IMR-90 (cell line): ENCODE results near the gene QSER1. TPM values are rescaled to one million over a fixed set of nuclear protein-coding genes. Genes with fewer than 3 reads are reported as not detected.

ENCODE experiments used
- ATAC-seq: fragments of 200-7000 bp; cut with Tn5 transposase; 2 replicates; pipeline ENCODE4 v1.9.1; 2020; ENCODE audit warnings: low read depth, mild to moderate bottlenecking, moderate library complexity
- BruUV-seq: library from RNA; stranded (reverse); fragments of 400-500 nt; replicated peaks from 2 replicates; lab custom pipeline; 2021; lab: Mats Ljungman, UMichigan
- CTCF ChIA-PET: fragments of 300-600 bp; formaldehyde crosslinking; extraction: SDS; loops from one replicate; lab custom pipeline; 2021; ENCODE audit warnings: antibody characterized with exemption; lab: Yijun Ruan, JAX
- POLR2A ChIA-PET: fragments of 300-600 bp; sonication (Branson Sonifier 250); formaldehyde crosslinking; loops from one replicate; lab custom pipeline; 2022; ENCODE audit warnings: antibody characterized with exemption; ENCODE audit not compliant: unreplicated experiment; lab: Charles Lee
- DNase-seq: peaks from one replicate; pipeline ENCODE4 v3.0.0; 2013
- H2AFZ ChIP-seq: replicated peaks from 2 replicates; pipeline ENCODE3; 2013; ENCODE audit warnings: low read length, mild to moderate bottlenecking; ENCODE audit not compliant: poor library complexity
- H2AK5ac ChIP-seq: 2 replicates; pipeline ENCODE4 v1.6.1; 2013; ENCODE audit warnings: low read depth, low read length, inconsistent platforms
- H2AK9ac ChIP-seq: replicated peaks from 2 replicates; pipeline ENCODE3; 2013; ENCODE audit warnings: mild to moderate bottlenecking, low read depth, low read length, moderate library complexity; ENCODE audit not compliant: poor library complexity
- H2BK120ac ChIP-seq: 2 replicates; pipeline ENCODE4 v1.6.1; 2013; ENCODE audit warnings: low read depth, low read length, inconsistent platforms
- H2BK15ac ChIP-seq: 3 replicates; pipeline ENCODE4 v1.6.1; 2013; ENCODE audit warnings: low read depth, low read length, inconsistent platforms
- H2BK20ac ChIP-seq: 2 replicates; pipeline ENCODE4 v1.6.1; 2013; ENCODE audit warnings: low read depth, mild to moderate bottlenecking, inconsistent platforms, low read length, moderate library complexity
- H2BK5ac ChIP-seq: 2 replicates; pipeline ENCODE4 v1.6.1; 2013; ENCODE audit warnings: mild to moderate bottlenecking, low read depth, low read length, inconsistent platforms; ENCODE audit not compliant: poor library complexity, severe bottlenecking
- H3K14ac ChIP-seq: replicated peaks from 2 replicates; pipeline ENCODE4 v1.6.1; 2013; ENCODE audit warnings: low read depth, low read length, inconsistent platforms
- H3K18ac ChIP-seq: 2 replicates; pipeline ENCODE4 v1.6.1; 2013; ENCODE audit warnings: low read depth, low read length, control low read depth
- H3K23ac ChIP-seq: 2 replicates; pipeline ENCODE4 v1.6.1; 2013; ENCODE audit warnings: low read depth, low read length, inconsistent platforms
- H3K27ac ChIP-seq: 2 replicates; pipeline ENCODE4 v1.5.1; 2013; ENCODE audit warnings: mild to moderate bottlenecking, control low read depth, low read length; ENCODE audit not compliant: insufficient read depth
- H3K27me3 ChIP-seq: 2 replicates; pipeline ENCODE4 v1.6.1; 2013; ENCODE audit warnings: low read length; ENCODE audit not compliant: control insufficient read depth, insufficient read depth
- H3K36me3 ChIP-seq: 2 replicates; pipeline ENCODE4 v1.6.1; 2013; ENCODE audit warnings: low read length, mixed read lengths; ENCODE audit not compliant: control insufficient read depth, insufficient read depth
- H3K4ac ChIP-seq: 2 replicates; pipeline ENCODE4 v1.6.1; 2013; ENCODE audit warnings: low read depth, low read length, inconsistent platforms
- H3K4me1 ChIP-seq: 2 replicates; pipeline ENCODE4 v1.6.1; 2013; ENCODE audit warnings: low read length, mixed read lengths; ENCODE audit not compliant: control insufficient read depth, insufficient read depth
- H3K4me2 ChIP-seq: 2 replicates; pipeline ENCODE4 v1.6.1; 2013; ENCODE audit warnings: low read depth, mild to moderate bottlenecking, control low read depth, low read length, moderate library complexity
- H3K4me3 ChIP-seq: 2 replicates; pipeline ENCODE4 v1.5.1; 2013; ENCODE audit warnings: low read depth, mild to moderate bottlenecking, control low read depth, low read length, moderate library complexity; ENCODE audit not compliant: insufficient read depth
- H3K56ac ChIP-seq: 2 replicates; pipeline ENCODE4 v1.6.1; 2013; ENCODE audit warnings: low read length, inconsistent platforms; ENCODE audit not compliant: insufficient read depth; ENCODE audit errors: extremely low read depth
- H3K79me1 ChIP-seq, 2 experiments: 2 replicates each; pipeline ENCODE4 v1.6.1; 2013; ENCODE audit warnings: low read length in 2 of 2, inconsistent platforms in 1 of 2, low read depth in 1 of 2
- H3K9ac ChIP-seq: 2 replicates; pipeline ENCODE4 v1.6.1; 2013; ENCODE audit warnings: low read depth, low read length, control low read depth
- H3K9me1 ChIP-seq: 2 replicates; pipeline ENCODE4 v1.6.1; 2013; ENCODE audit warnings: low read length, inconsistent platforms; ENCODE audit not compliant: insufficient read depth
- H3K9me3 ChIP-seq: 2 replicates; pipeline ENCODE4 v1.6.1; 2013; ENCODE audit warnings: low read length; ENCODE audit not compliant: control insufficient read depth, insufficient read depth
- H4K20me1 ChIP-seq: 2 replicates; pipeline ENCODE4 v1.6.1; 2013; ENCODE audit warnings: low read length, inconsistent platforms; ENCODE audit not compliant: insufficient read depth
- H4K5ac ChIP-seq: 2 replicates; pipeline ENCODE4 v1.6.1; 2013; ENCODE audit warnings: mild to moderate bottlenecking, low read depth, low read length, control low read depth
- H4K8ac ChIP-seq, 2 experiments: 2 replicates each; pipeline ENCODE4 v1.6.1; 2013; ENCODE audit warnings: low read depth in 2 of 2, low read length in 2 of 2, control low read depth in 1 of 2, inconsistent platforms in 1 of 2
- H4K91ac ChIP-seq: 2 replicates; pipeline ENCODE4 v1.6.1; 2013; ENCODE audit warnings: low read depth, low read length, inconsistent platforms; ENCODE audit not compliant: insufficient read depth
- BHLHE40 ChIP-seq: fragments of 150-350 bp; IDR thresholded peaks from 2 replicates; pipeline ENCODE4 v1.6.1; 2016; ENCODE audit warnings: mild to moderate bottlenecking, low read depth, low read length
- CEBPB ChIP-seq: IDR thresholded peaks from 2 replicates; pipeline ENCODE4 v1.6.1; 2012; ENCODE audit warnings: low read depth, low read length, improper control_type of control experiment
- CHD1 ChIP-seq: IDR thresholded peaks from 2 replicates; pipeline ENCODE4 v1.6.1; 2012; ENCODE audit warnings: low read depth, low read length, improper control_type of control experiment
- ELK1 ChIP-seq: fragments of 150-350 bp; IDR thresholded peaks from 2 replicates; pipeline ENCODE4 v1.6.1; 2016; ENCODE audit warnings: low read depth, mild to moderate bottlenecking, low read length, moderate library complexity, borderline replicate concordance
- FOS ChIP-seq: fragments of 150-350 bp; IDR thresholded peaks from 2 replicates; pipeline ENCODE4 v1.6.1; 2016; ENCODE audit warnings: low read depth, low read length
- MAFK ChIP-seq: IDR thresholded peaks from 2 replicates; pipeline ENCODE4 v1.6.1; 2012; ENCODE audit warnings: low read depth, low read length, improper control_type of control experiment
- MXI1 ChIP-seq: IDR thresholded peaks from 2 replicates; pipeline ENCODE4 v1.6.1; 2012; ENCODE audit warnings: low read depth, mild to moderate bottlenecking, low read length, moderate library complexity, borderline replicate concordance
- POLR2A ChIP-seq: IDR thresholded peaks from 2 replicates; pipeline ENCODE4 v1.6.1; 2012; ENCODE audit warnings: mild to moderate bottlenecking, low read depth, low read length
- RAD21 ChIP-seq: IDR thresholded peaks from 2 replicates; pipeline ENCODE4 v1.6.1; 2012; ENCODE audit warnings: low read length, improper control_type of control experiment
- RFX5 ChIP-seq: IDR thresholded peaks from 2 replicates; pipeline ENCODE4 v1.8.0; 2012; ENCODE audit warnings: low read depth, mild to moderate bottlenecking, low read length, moderate library complexity
- WGBS, 2 experiments: methylation state at CpG; one replicate each; pipeline versions ENCODE4 v1.1.5 to v1.1.7; 2013; ENCODE audit warnings: missing lambda C conversion rate in 2 of 2; ENCODE audit not compliant: insufficient read length in 1 of 2; ENCODE audit errors: extremely low coverage in 2 of 2; 5-methylcytosine and 5-hydroxymethylcytosine counted together
- dilution Hi-C: fragments of 300-500 bp; cut with HindIII; formaldehyde crosslinking; loops from one replicate; pipeline ENCODE4 v1.14.3; 2018; ENCODE audit warnings: low sequenced_read_pairs; ENCODE audit not compliant: unreplicated experiment
- in situ Hi-C: fragments of 300-500 bp; cut with MboI; formaldehyde crosslinking; loops from 3 replicates; pipeline ENCODE4 v1.14.3; 2019; ENCODE audit warnings: low sequenced_read_pairs, inconsistent platforms, mixed read lengths
- intact Hi-C: fragments of 100-400 bp; cut with micrococcal nuclease; formaldehyde crosslinking; loops from 2 replicates; pipeline ENCODE4 v1.10.0; 2022
- polyA plus RNA-seq, 3 experiments: library from polyadenylated mRNA; depleted of rRNA; stranded (reverse); fragments of >200 nt; gene quantifications; 2 replicates each; pipeline ENCODE4 v1.2.3, GENCODE V29; 2012; ENCODE audit warnings: low replicate concordance in 1 of 3
- total RNA-seq: library from RNA; depleted of rRNA; stranded (reverse); fragments of >200 nt; gene quantifications from 2 replicates; pipeline ENCODE4 v1.2.3, GENCODE V29; 2012

The QSER1 gene
- total and polyA plus RNA-seq, 2 of the 4 experiments (the other 2 are of a cell fraction) = 5.9 to 15.6 TPM

GRCh38 chr11:33005175-33005574 lies 112.6 kb downstream of the QSER1 start:
- BruUV-seq = no TSS peak
- CTCF ChIA-PET = interaction anchor here (0.6 kb wide), 1 partner anchor 59 kb away, joined by 3 read pairs; no protein-coding TSS in a partner anchor
- no peak overlapping the region for H2AK5ac ChIP-seq

More at GRCh38 chr11:33005175-33005574, 112.6 kb downstream of the QSER1 start:
- Histone ChIP-seq H3K23ac (no peak overlapping the region), H3K4me2 (no peak overlapping the region), H3K27me3 (no peaks in the 10 kb centered on the region), H3K4me1 (peaks cover 12% of the 10 kb centered on the region), H2AK9ac (no peak overlapping the region), H3K18ac (no peak overlapping the region), H3K4me3 (no peak overlapping the region), H2BK15ac (no peak overlapping the region), H3K9me1 (peaks cover 11% of the 10 kb centered on the region), H3K4ac (no peak overlapping the region), H4K91ac (no peak overlapping the region), H3K36me3 (no peaks in the 10 kb centered on the region), H2BK20ac (no peak overlapping the region), H4K8ac (no peak overlapping the region), H3K56ac (no peak overlapping the region), H3K79me1 (no peaks in the 10 kb centered on the region), H3K9ac (no peak overlapping the region), H2AFZ (no peak overlapping the region), H3K9me3 (no peaks in the 10 kb centered on the region), H3K27ac (no peak overlapping the region), H4K5ac (no peak overlapping the region), H2BK5ac (no peak overlapping the region), H2BK120ac (no peak overlapping the region), H4K20me1 (no peaks in the 10 kb centered on the region), H3K14ac (no peak overlapping the region)
- DNase-seq (no peak), ATAC-seq (no peak)
- POLR2A ChIA-PET = no interaction called here
- intact Hi-C loops = no loop called here
- WGBS, 2 experiments = no CpG with 5 or more reads among the region's 2 CpGs
- dilution Hi-C loops = no loop called here
- TF ChIP-seq MAFK = no peak
- no peak for TF ChIP-seq ELK1
- no peak for TF ChIP-seq MXI1
- TF ChIP-seq RFX5 = no peak
- TF ChIP-seq BHLHE40 = no peak
- no peak for TF ChIP-seq RAD21
- TF ChIP-seq CEBPB = no peak
- no peak for TF ChIP-seq FOS
- TF ChIP-seq CHD1 = no peak
- no peak for TF ChIP-seq POLR2A
- in situ Hi-C loops = no loop called here
